Keratinocyte (primary cell): ENCODE measurements around the gene DUSP8.

Experiments used
- EZH2 ChIP-seq: IDR thresholded peaks from one replicate; pipeline ENCODE4 v1.6.1; 2012; ENCODE audit warnings: inconsistent platforms, mild to moderate bottlenecking, low read length, moderate library complexity
- TF ChIP-seq, protein P1 (sequence below), 3 experiments: IDR thresholded peaks in 1 of 3; conservative IDR thresholded peaks in 1 of 3; optimal IDR thresholded peaks in 1 of 3; 2 replicates in 2 of 3; 3 replicates in 1 of 3; pipeline versions ENCODE3 to v1.5.1; 2011; ENCODE audit warnings: low read length in 3 of 3, mild to moderate bottlenecking in 3 of 3, moderate library complexity in 2 of 3, control low read depth in 1 of 3, inconsistent platforms in 1 of 3; ENCODE audit not compliant: insufficient read depth in 2 of 3; ENCODE audit errors: extremely low read depth in 1 of 3

DNA sequence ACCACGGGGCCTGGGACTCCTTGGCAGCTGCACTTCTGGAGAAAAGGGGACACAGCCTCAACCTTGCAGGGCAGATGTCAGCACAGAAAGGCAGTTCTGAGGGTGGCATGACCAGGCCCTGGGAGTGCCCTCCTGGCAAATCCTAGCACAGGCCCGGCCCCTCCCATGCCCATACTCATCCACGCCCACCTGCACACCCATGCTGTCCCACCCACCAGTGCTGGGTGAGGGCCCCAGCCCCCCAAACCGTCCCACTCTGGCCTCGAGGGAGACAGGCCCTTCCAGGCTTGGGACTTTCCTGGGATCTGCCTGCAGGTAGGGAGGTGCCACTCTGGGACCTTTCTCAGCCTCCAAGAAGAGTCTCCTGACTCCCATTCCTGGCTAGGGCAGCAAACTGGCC is 10.1 kb downstream of the DUSP8 start:
- TF ChIP-seq, protein P1, sequence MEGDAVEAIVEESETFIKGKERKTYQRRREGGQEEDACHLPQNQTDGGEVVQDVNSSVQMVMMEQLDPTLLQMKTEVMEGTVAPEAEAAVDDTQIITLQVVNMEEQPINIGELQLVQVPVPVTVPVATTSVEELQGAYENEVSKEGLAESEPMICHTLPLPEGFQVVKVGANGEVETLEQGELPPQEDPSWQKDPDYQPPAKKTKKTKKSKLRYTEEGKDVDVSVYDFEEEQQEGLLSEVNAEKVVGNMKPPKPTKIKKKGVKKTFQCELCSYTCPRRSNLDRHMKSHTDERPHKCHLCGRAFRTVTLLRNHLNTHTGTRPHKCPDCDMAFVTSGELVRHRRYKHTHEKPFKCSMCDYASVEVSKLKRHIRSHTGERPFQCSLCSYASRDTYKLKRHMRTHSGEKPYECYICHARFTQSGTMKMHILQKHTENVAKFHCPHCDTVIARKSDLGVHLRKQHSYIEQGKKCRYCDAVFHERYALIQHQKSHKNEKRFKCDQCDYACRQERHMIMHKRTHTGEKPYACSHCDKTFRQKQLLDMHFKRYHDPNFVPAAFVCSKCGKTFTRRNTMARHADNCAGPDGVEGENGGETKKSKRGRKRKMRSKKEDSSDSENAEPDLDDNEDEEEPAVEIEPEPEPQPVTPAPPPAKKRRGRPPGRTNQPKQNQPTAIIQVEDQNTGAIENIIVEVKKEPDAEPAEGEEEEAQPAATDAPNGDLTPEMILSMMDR (optimal IDR thresholded peaks at IDR 0.05 in 1 of 3, IDR thresholded peaks at IDR 0.05 in 1 of 3, conservative IDR thresholded peaks at IDR 0.05 in 1 of 3; ENCODE audit: extremely low read depth in 1 of 3, insufficient read depth in 2 of 3, low read length in 3 of 3), result no peak
- no peak for TF ChIP-seq EZH2
